SU-DHL-6 (cell line): ENCODE data around the gene BCLAF1.

Source experiments
- H2AFZ ChIP-seq: fragments of 200-600 bp; sonication (generic); 2 replicates; pipeline ENCODE4 v1.6.1; 2014; ENCODE audit warnings: low read depth, mild to moderate bottlenecking, moderate library complexity, mixed read lengths, antibody characterized with exemption, low read length; ENCODE audit not compliant: severe bottlenecking
- H3F3A ChIP-seq: fragments of 200-600 bp; shearing (Covaris generic); 2 replicates; pipeline ENCODE4 v1.6.0; 2016; ENCODE audit warnings: antibody characterized with exemption, mild to moderate bottlenecking; ENCODE audit not compliant: insufficient read depth
- H3K27ac ChIP-seq: fragments of 200-600 bp; sonication (generic); 2 replicates; pipeline ENCODE4 v1.5.1; 2016; ENCODE audit warnings: low read depth, mild to moderate bottlenecking, low read length, moderate library complexity, mixed read lengths
- H3K27me3 ChIP-seq: fragments of 200-600 bp; sonication (generic), shearing (Covaris generic); 2 replicates; pipeline ENCODE4 v1.6.0; 2014; ENCODE audit warnings: mild to moderate bottlenecking, low read length
- H3K36me3 ChIP-seq: fragments of 200-600 bp; sonication (generic); 2 replicates; pipeline ENCODE4 v1.6.1; 2014; ENCODE audit warnings: mild to moderate bottlenecking, low read length, mixed read lengths
- H3K4me2 ChIP-seq: fragments of 300-600, 200-600 bp; shearing (Covaris generic), sonication (generic); 2 replicates; pipeline ENCODE4 v1.6.0; 2014; ENCODE audit warnings: low read length, low read depth, mild to moderate bottlenecking; ENCODE audit not compliant: poor library complexity, severe bottlenecking
- H3K4me3 ChIP-seq: fragments of 200-600 bp; sonication (generic); 2 replicates; pipeline ENCODE4 v1.5.1; 2014; ENCODE audit warnings: antibody characterized with exemption, low read length, mild to moderate bottlenecking, mixed read lengths; ENCODE audit not compliant: insufficient read depth, poor library complexity, severe bottlenecking
- H3K79me2 ChIP-seq: fragments of 200-600 bp; sonication (generic); 2 replicates; pipeline ENCODE4 v1.6.1; 2014; ENCODE audit warnings: mild to moderate bottlenecking, low read length, moderate library complexity; ENCODE audit not compliant: insufficient read depth
- H3K9ac ChIP-seq: fragments of 200-600 bp; sonication (generic); 2 replicates; pipeline ENCODE4 v1.7.0; 2014; ENCODE audit warnings: mild to moderate bottlenecking, low read length
- H3K9me2 ChIP-seq: fragments of 200-600 bp; sonication (generic); replicated peaks from 2 replicates; pipeline ENCODE4 v1.6.1; 2014; ENCODE audit warnings: low read length; ENCODE audit not compliant: insufficient read depth
- H3K9me3 ChIP-seq: fragments of 200-600 bp; sonication (generic); 2 replicates; pipeline ENCODE4 v1.6.1; 2014; ENCODE audit warnings: low read length, mixed read lengths; ENCODE audit not compliant: insufficient read depth
- H4K20me1 ChIP-seq: fragments of 200-600 bp; sonication (generic); 2 replicates; pipeline ENCODE4 v1.6.1; 2014; ENCODE audit warnings: low read depth, mild to moderate bottlenecking, antibody characterized with exemption, low read length, moderate library complexity, mixed read lengths
- CTCF ChIP-seq: fragments of 200-600 bp; sonication (generic); IDR thresholded peaks from one replicate; pipeline ENCODE4 v1.5.1; 2017; ENCODE audit warnings: antibody characterized with exemption, mild to moderate bottlenecking, low read length, moderate library complexity; ENCODE audit not compliant: insufficient read depth, poor library complexity, severe bottlenecking
- EZH2phosphoT487 ChIP-seq: fragments of 200-600 bp; sonication (generic), shearing (Covaris generic); conservative IDR thresholded peaks from 2 replicates; pipeline ENCODE4 v1.6.1; 2018; ENCODE audit warnings: mild to moderate bottlenecking, antibody characterized with exemption, low read length, moderate library complexity, mixed read lengths

The BCLAF1 gene

GRCh38 chr6:136289579-136290409 lies at the start of gene BCLAF1:
BCLAF1 (minus strand) TSS chr6:136289846; CDS start chr6:136279866, 9,980 bp downstream.
- Histone ChIP-seq H3K9me3 (no peaks in the 10 kb centered on the region), H3K4me3 (peak within 1 kb of the TSS; percentile 98), H3K27me3 (no peaks in the 10 kb centered on the region), H3K4me2 (peak within 1 kb of the TSS; percentile 87), H2AFZ (peak within 1 kb of the TSS; percentile 30), H3F3A (peaks cover 23% of the 10 kb centered on the region), H3K27ac (peak within 1 kb of the TSS; percentile 95), H3K9me2 (no peaks in the 10 kb centered on the region), H3K79me2 (peaks cover 48% of the 10 kb centered on the region), H4K20me1 (peaks cover 36% of the 10 kb centered on the region), H3K9ac (peak within 1 kb of the TSS; percentile 100), H3K36me3 (peaks cover 5% of the 10 kb centered on the region; the same call in 1 of the 2 replicates)
- TF ChIP-seq EZH2phosphoT487 (no peak), CTCF (no peak)

GRCh38 chr6:136338486-136338885 lies 48.8 kb upstream of the BCLAF1 start:
- Histone ChIP-seq H3K79me2 (no peaks in the 10 kb centered on the region), H4K20me1 (no peaks in the 10 kb centered on the region), H3K4me2 (no peak overlapping the region), H3K9me3 (no peaks in the 10 kb centered on the region), H3K9ac (no peak overlapping the region), H3K9me2 (no peaks in the 10 kb centered on the region), H3K27me3 (no peaks in the 10 kb centered on the region), H3F3A (no peaks in the 10 kb centered on the region), H3K4me3 (no peak overlapping the region), H2AFZ (no peak overlapping the region), H3K27ac (no peak overlapping the region), H3K36me3 (no peaks in the 10 kb centered on the region)
- TF ChIP-seq CTCF = no peak
- TF ChIP-seq EZH2phosphoT487 = no peak

- no peak overlapping the region for H3K4me3 ChIP-seq
- H3F3A ChIP-seq = no peaks in the 10 kb centered on the region
- TF ChIP-seq CTCF (no peak), EZH2phosphoT487 (no peak)
- no peak overlapping the region for H3K9ac ChIP-seq
- H3K27ac ChIP-seq = no peak overlapping the region
- H3K79me2 ChIP-seq = no peaks in the 10 kb centered on the region
- H3K9me2 ChIP-seq = no peaks in the 10 kb centered on the region
- H2AFZ ChIP-seq = no peak overlapping the region
- no peaks in the 10 kb centered on the region for H3K36me3 ChIP-seq
- H3K27me3 ChIP-seq = no peaks in the 10 kb centered on the region
- H3K4me2 ChIP-seq = no peak overlapping the region
- H3K9me3 ChIP-seq = no peaks in the 10 kb centered on the region
- H4K20me1 ChIP-seq = no peaks in the 10 kb centered on the region
Measured at GRCh38 chr6:136337606-136338005, 48.0 kb upstream of the BCLAF1 start.
